ENCODE results near the gene FGA. TPM values are rescaled to one million over a fixed set of nuclear protein-coding genes. Genes with fewer than 3 reads are reported as not detected.

The FGA gene
- total and polyA plus RNA-seq, 10 of the 15 experiments (the other 5 are each of a cell fraction or from before 2014, with no cell fraction given) = 3.6 TPM; not detected in 9

DNA sequence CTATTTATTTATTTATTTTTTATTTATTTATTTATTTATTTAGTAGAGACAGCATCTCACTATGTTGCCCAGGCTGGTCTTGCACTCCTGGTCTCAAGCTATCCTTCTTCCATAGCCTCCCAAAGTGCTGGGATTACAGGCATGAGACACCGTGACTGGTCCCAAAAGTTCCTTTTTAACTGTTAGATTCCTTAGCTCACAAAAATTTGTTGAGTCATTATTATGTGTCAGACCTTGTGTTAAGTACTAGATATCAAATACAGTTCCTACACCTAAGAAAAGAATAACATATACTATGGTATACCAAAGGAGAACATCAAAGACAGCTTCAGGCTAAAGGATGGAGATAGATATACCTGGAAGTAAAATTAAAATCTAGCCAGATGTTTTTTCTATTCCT lies 11.6 kb downstream of the FGA start:
- CTCF ChIA-PET = no interaction called here
- in situ Hi-C loops (cut with MboI) = no loop called here
- 0% methylated on average over 1 of the region's 1 CpG for WGBS (ENCODE audit: insufficient coverage, insufficient replicate concordance, low lambda C conversion rate, missing lambda C conversion rate)
- no peaks in the 10 kb centered on the region for H3K9me3 ChIP-seq (replicated peaks; ENCODE audit: control insufficient read depth, insufficient read depth, low read length)
- RAD21 ChIA-PET (ENCODE audit: unreplicated experiment) = no interaction called here
- no peaks in the 10 kb centered on the region for H4K20me1 ChIP-seq (ENCODE audit: control insufficient read depth, insufficient read depth)
- no peak overlapping the region for H3K4me2 ChIP-seq (ENCODE audit: control insufficient read depth, insufficient read depth)
- no TSS peak for BruUV-seq (replicated peaks)
- TF ChIP-seq NFYB (IDR thresholded peaks at IDR 0.05; ENCODE audit: insufficient read depth, low read depth, low read length) (no peak), CREM (IDR thresholded peaks at IDR 0.05; ENCODE audit: low read depth) (no peak), CUX1 (IDR thresholded peaks at IDR 0.05; ENCODE audit: insufficient replicate concordance, low read depth, low read length) (no peak), DPF2 (IDR thresholded peaks at IDR 0.05) (no peak), TCF3 (IDR thresholded peaks at IDR 0.05; ENCODE audit: borderline replicate concordance, insufficient read depth, low read depth, low read length) (no peak)
- POLR2A ChIA-PET = no interaction called here
- intact Hi-C loops (cut with micrococcal nuclease; ENCODE audit: unreplicated experiment) = no loop called here
- no peak overlapping the region for H3K9ac ChIP-seq (ENCODE audit: control insufficient read depth, insufficient read depth, low read length)
- no peaks in the 10 kb centered on the region for H3K27me3 ChIP-seq (replicated peaks in 1 of 2; ENCODE audit: control insufficient read depth in 2 of 2, insufficient read depth in 2 of 2, low read length in 1 of 2)
- H2AFZ ChIP-seq (ENCODE audit: control insufficient read depth, low read depth, low read length) = no peak overlapping the region
- no peak for FAIRE-seq
- DNase-seq (ENCODE audit: low read depth, low spot score) = no peak
- ATAC-seq = no peak
- H3K79me2 ChIP-seq (ENCODE audit: control insufficient read depth, insufficient read depth, low read length) = no peaks in the 10 kb centered on the region
- SMC1A ChIA-PET (ENCODE audit: uncharacterized antibody, unreplicated experiment) = interaction anchor here (1.0 kb wide), 1 partner anchor 44 kb away, joined by 3 read pairs; no protein-coding TSS in a partner anchor
- no peak overlapping the region for H3K4me3 ChIP-seq
- H3K36me3 ChIP-seq (ENCODE audit: control insufficient read depth in 2 of 2, insufficient read depth in 2 of 2, low read length in 1 of 2) = no peaks in the 10 kb centered on the region
- H3K4me1 ChIP-seq (ENCODE audit: control insufficient read depth, insufficient read depth, low read length) = no peaks in the 10 kb centered on the region
- no peak overlapping the region for H3K27ac ChIP-seq (ENCODE audit: control insufficient read depth, insufficient read depth)

Measured in GM12878 (cell line).